HepG2 (cell line): ENCODE data around the gene PLEKHG7. TPM values are rescaled to one million over a fixed set of nuclear protein-coding genes. Genes with fewer than 3 reads are reported as not detected.

ENCODE experiments used
- ATAC-seq: fragments of 200-7000 bp; cut with Tn5 transposase; 3 replicates; pipeline ENCODE4 v1.9.1; 2020; ENCODE audit warnings: mild to moderate bottlenecking, moderate library complexity
- BruUV-seq: library from RNA; stranded (reverse); fragments of 400-500 nt; replicated peaks from 2 replicates; lab custom pipeline; 2021; lab: Mats Ljungman, UMichigan
- CTCF ChIA-PET: fragments of 300-600 bp; formaldehyde crosslinking; extraction: SDS; loops from one replicate; lab custom pipeline; 2021; ENCODE audit warnings: low total read pairs, inconsistent platforms, low intra/inter-chr PET ratio; lab: Yijun Ruan, JAX
- POLR2A ChIA-PET: fragments of 350-600 bp; sonication (Branson Sonifier 250); formaldehyde crosslinking; loops from one replicate; lab custom pipeline; 2020; ENCODE audit warnings: antibody characterized with exemption, inconsistent platforms; lab: Yijun Ruan, JAX
- DNase-seq: peaks from one replicate; pipeline ENCODE4 v3.0.0-alpha.2; 2015; ENCODE audit warnings: low spot score
- FAIRE-seq: peaks from 3 replicates; lab custom pipeline; 2011; peaks lifted over from hg19 to GRCh38; lab: Jason Lieb, UNC
- H2AFZ ChIP-seq: one replicate; pipeline ENCODE4 v1.6.1; 2011; ENCODE audit warnings: low read length, inconsistent platforms
- H3K27ac ChIP-seq: fragments of 300-600 bp; 3 replicates; pipeline ENCODE4 v1.8.0; 2011; ENCODE audit warnings: mixed run types, mild to moderate bottlenecking, mixed read lengths, low read length, inconsistent platforms; ENCODE audit not compliant: insufficient read depth; ENCODE audit errors: extremely low read length
- H3K27me3 ChIP-seq, 2 experiments: fragments of 200-600 bp in 1 of 2; 2 replicates in 1 of 2; 3 replicates in 1 of 2; pipeline versions ENCODE4 v1.6.0 to v1.8.0; 2011; ENCODE audit warnings: low read length in 2 of 2, mild to moderate bottlenecking in 2 of 2, moderate library complexity in 2 of 2, inconsistent platforms in 1 of 2; ENCODE audit not compliant: insufficient read depth in 2 of 2, control insufficient read depth in 1 of 2
- H3K36me3 ChIP-seq, 2 experiments: fragments of 200-600 bp in 1 of 2; replicated peaks in 1 of 2; 2 replicates in 1 of 2; 3 replicates in 1 of 2; pipeline versions ENCODE4 v1.5.1 to v1.8.0; 2011; ENCODE audit warnings: low read length in 2 of 2, inconsistent platforms in 1 of 2; ENCODE audit not compliant: insufficient read depth in 2 of 2, control insufficient read depth in 1 of 2
- H3K4me1 ChIP-seq: 2 replicates; pipeline ENCODE4 v1.5.1; 2012; ENCODE audit warnings: low read length, inconsistent platforms; ENCODE audit not compliant: insufficient read depth
- H3K4me2 ChIP-seq: 2 replicates; pipeline ENCODE4 v1.6.0; 2011; ENCODE audit warnings: low read depth, low read length, inconsistent platforms
- H3K4me3 ChIP-seq, 3 experiments: fragments of 200-600 bp in 1 of 3; sonication (generic), shearing (Covaris generic) in 1 of 3; replicated peaks in 1 of 3; 2 replicates each; pipeline ENCODE4 v1.5.1; 2011 to 2016; ENCODE audit warnings: low read length in 3 of 3, inconsistent platforms in 2 of 3, low read depth in 2 of 3, mild to moderate bottlenecking in 2 of 3, control low read depth in 1 of 3, mixed read lengths in 1 of 3; ENCODE audit not compliant: insufficient read depth in 1 of 3
- H3K79me2 ChIP-seq: one replicate; pipeline ENCODE4 v1.6.1; 2011; ENCODE audit warnings: low read length, inconsistent platforms; ENCODE audit not compliant: insufficient read depth
- H3K9ac ChIP-seq: 2 replicates; pipeline ENCODE4 v1.6.0; 2011; ENCODE audit warnings: mild to moderate bottlenecking, low read depth, low read length, inconsistent platforms; ENCODE audit not compliant: insufficient read depth
- H3K9me3 ChIP-seq: 2 replicates; pipeline ENCODE4 v1.5.1; 2012; ENCODE audit warnings: mild to moderate bottlenecking, low read length
- H4K20me1 ChIP-seq: 2 replicates; pipeline ENCODE4 v1.6.0; 2011; ENCODE audit warnings: inconsistent platforms, mild to moderate bottlenecking, low read length, moderate library complexity; ENCODE audit not compliant: insufficient read depth
- BRCA1 ChIP-seq: sonication (generic); formaldehyde crosslinking; IDR thresholded peaks from 2 replicates; pipeline ENCODE4 v1.4.0; 2020; ENCODE audit warnings: missing genetic modification reagents
- CCAR2 ChIP-seq: fragments of 200-400 bp; formaldehyde crosslinking; optimal IDR thresholded peaks from 2 replicates; pipeline ENCODE3; 2018; ENCODE audit warnings: low read depth, mild to moderate bottlenecking, low read length, moderate library complexity
- DNMT1 ChIP-seq: sonication (generic); formaldehyde crosslinking; IDR thresholded peaks from 2 replicates; pipeline ENCODE4 v1.5.1; 2020; ENCODE audit warnings: mild to moderate bottlenecking, missing genetic modification reagents
- FOXM1 ChIP-seq: sonication (generic); formaldehyde crosslinking; IDR thresholded peaks from 2 replicates; pipeline ENCODE4 v1.5.0; 2020; ENCODE audit warnings: missing genetic modification reagents
- MED8 ChIP-seq: sonication (generic); formaldehyde crosslinking; IDR thresholded peaks from 2 replicates; pipeline ENCODE4 v1.8.1; 2023; ENCODE audit warnings: mild to moderate bottlenecking, missing genetic modification reagents; ENCODE audit not compliant: insufficient replicate concordance
- ZNF557 ChIP-seq: sonication (generic); formaldehyde crosslinking; IDR thresholded peaks from 2 replicates; pipeline ENCODE4 v1.4.0; 2020; ENCODE audit warnings: missing genetic modification reagents
- ZNF558 ChIP-seq: sonication (generic); formaldehyde crosslinking; IDR thresholded peaks from 2 replicates; pipeline ENCODE4 v1.9.0; 2022; ENCODE audit warnings: mild to moderate bottlenecking, missing genetic modification reagents, borderline replicate concordance
- WGBS: methylation state at CpG from one replicate; pipeline ENCODE4 v1.1.6; 2017; ENCODE audit warnings: low lambda C conversion rate; 5-methylcytosine and 5-hydroxymethylcytosine counted together
- in situ Hi-C: cut with HindIII; loops from 2 replicates; pipeline ENCODE4 v1.10.0; 2017; ENCODE audit warnings: low pct_unique_long_range_greater_than_20kb; ENCODE audit not compliant: extremely low pct_ligation_motif_present
- intact Hi-C: fragments of 100-400 bp; cut with micrococcal nuclease; formaldehyde crosslinking; loops from one replicate; pipeline ENCODE4 v1.10.0; 2022; ENCODE audit not compliant: unreplicated experiment
- polyA plus RNA-seq, 8 experiments: library from polyadenylated mRNA; depleted of rRNA in 3 of 8; stranded (reverse) in 7 of 8; unstranded in 1 of 8; fragments of >200 nt; fragmentation: Illumina TruSeq in 4 of 8; extraction: Trizol in 4 of 8; gene quantifications; 2 replicates each; pipeline versions ENCODE4 v1.2.1 to v1.2.3, GENCODE V29; 2011 to 2016; ENCODE audit warnings: low read depth in 4 of 8, missing spikeins in 1 of 8, mixed read lengths in 1 of 8; ENCODE audit not compliant: insufficient read depth in 1 of 8
- total RNA-seq, 5 experiments: library from RNA; depleted of rRNA; stranded (reverse); fragments of >200 nt; fragmentation: Illumina TruSeq; extraction: Trizol; gene quantifications; 2 replicates each; pipeline ENCODE4 v1.2.3, GENCODE V29; 2016; ENCODE audit warnings: low read depth in 1 of 5
- TF ChIP-seq, protein P1 (sequence below): sonication (generic); formaldehyde crosslinking; IDR thresholded peaks from 2 replicates; pipeline ENCODE4 v1.5.0; 2020; ENCODE audit warnings: missing genetic modification reagents
- TF ChIP-seq, protein P2 (sequence below): sonication (generic); formaldehyde crosslinking; IDR thresholded peaks from 2 replicates; pipeline ENCODE4 v1.5.1; 2020; ENCODE audit warnings: missing genetic modification reagents, mild to moderate bottlenecking, borderline replicate concordance
- TF ChIP-seq, protein P3 (sequence below): sonication (generic); formaldehyde crosslinking; IDR thresholded peaks from one replicate; pipeline ENCODE4 v1.5.1; 2020; ENCODE audit warnings: mild to moderate bottlenecking, missing genetic modification reagents; ENCODE audit errors: not compliant biosample characterization
- TF ChIP-seq, protein P4 (sequence below): sonication (generic); formaldehyde crosslinking; IDR thresholded peaks from 2 replicates; pipeline ENCODE4 v1.5.0; 2020; ENCODE audit warnings: mild to moderate bottlenecking, missing genetic modification reagents

PLEKHG7 gene
- total and polyA plus RNA-seq, 2 of the 13 experiments (the other 11 are each of a cell fraction or from before 2014, with no cell fraction given), result not detected

DNA sequence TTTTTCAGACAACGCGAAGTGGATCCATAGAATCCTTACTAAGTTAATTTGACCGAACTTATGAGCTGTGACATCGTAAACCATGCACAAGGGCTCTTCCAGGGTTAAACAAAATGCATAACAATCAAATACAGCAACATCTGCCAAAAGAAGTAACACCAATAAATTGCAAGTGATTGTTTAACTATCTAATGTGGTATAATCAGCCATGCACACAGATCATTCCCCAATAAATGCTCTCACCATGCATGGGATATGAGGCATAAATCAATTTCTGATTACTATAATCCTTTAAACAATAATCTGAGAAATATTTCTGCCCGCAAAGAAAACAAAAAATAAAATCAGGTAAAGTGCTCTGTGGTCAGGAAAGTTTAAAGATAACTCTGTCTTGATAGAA is 7.7 kb upstream of the PLEKHG7 start (continued):
- TF ChIP-seq MED8 (CRISPR knock-in tag) (no peak), ZNF558 (CRISPR knock-in tag) (no peak), CCAR2 (no peak)
- TF ChIP-seq, protein P1, sequence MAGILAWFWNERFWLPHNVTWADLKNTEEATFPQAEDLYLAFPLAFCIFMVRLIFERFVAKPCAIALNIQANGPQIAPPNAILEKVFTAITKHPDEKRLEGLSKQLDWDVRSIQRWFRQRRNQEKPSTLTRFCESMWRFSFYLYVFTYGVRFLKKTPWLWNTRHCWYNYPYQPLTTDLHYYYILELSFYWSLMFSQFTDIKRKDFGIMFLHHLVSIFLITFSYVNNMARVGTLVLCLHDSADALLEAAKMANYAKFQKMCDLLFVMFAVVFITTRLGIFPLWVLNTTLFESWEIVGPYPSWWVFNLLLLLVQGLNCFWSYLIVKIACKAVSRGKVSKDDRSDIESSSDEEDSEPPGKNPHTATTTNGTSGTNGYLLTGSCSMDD (CRISPR knock-in tag), result no peak
- TF ChIP-seq, protein P2, sequence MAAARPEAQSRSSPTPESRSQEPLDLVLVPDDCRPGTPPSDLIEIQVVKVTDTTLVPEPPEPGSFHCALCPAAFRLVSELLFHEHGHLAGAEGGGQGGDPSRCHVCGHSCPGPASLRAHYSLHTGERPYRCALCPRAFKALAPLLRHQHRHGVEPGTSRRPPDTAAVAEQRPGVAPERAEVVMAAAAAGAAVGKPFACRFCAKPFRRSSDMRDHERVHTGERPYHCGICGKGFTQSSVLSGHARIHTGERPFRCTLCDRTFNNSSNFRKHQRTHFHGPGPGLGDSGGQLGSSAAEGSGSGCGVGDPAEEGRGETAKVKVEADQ, result no peak

DNA sequence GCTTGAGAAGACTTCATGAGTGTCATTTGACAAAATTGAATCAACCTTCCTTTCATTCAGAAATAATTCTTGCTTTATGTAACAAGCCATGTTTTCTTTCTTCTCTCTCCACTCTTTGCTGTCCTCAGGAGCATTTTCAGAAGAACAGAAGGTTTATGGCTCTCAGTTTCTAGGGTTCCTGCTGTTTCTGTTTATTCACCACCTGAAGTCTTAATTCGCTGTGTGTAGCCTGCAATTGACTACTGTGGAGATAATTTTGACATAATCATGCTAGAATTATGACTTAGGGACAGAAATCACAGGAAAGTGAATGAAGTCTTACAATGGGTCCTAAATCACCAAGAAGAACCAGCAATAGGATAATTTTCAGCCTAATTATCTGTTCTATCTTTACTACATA is 7.2 kb upstream of the PLEKHG7 start:
- WGBS, result 7% methylated on average over 1 of the region's 1 CpG
- FAIRE-seq, result no peak
- no peaks in the 10 kb centered on the region; the same call in 1 of the 2 replicates for H3K9me3 ChIP-seq
- H3K79me2 ChIP-seq, result no peaks in the 10 kb centered on the region
- no peak overlapping the region for H3K4me3 ChIP-seq
- intact Hi-C loops (no loop called here), in situ Hi-C loops (no loop called here)
- DNase-seq, result no peak
- CTCF ChIA-PET, result no interaction called here
- ATAC-seq, result no peak
- no peak overlapping the region for H3K27ac ChIP-seq
- H2AFZ ChIP-seq, result no peak overlapping the region
- BruUV-seq, result no TSS peak
- H4K20me1 ChIP-seq, result no peaks in the 10 kb centered on the region
- H3K36me3 ChIP-seq, result no peaks in the 10 kb centered on the region
- no peaks in the 10 kb centered on the region for H3K27me3 ChIP-seq
- H3K4me2 ChIP-seq, result no peak overlapping the region
- no peaks in the 10 kb centered on the region for H3K4me1 ChIP-seq
- no peak overlapping the region for H3K9ac ChIP-seq
- POLR2A ChIA-PET, result no interaction called here
- TF ChIP-seq FOXM1 (CRISPR knock-in tag) (no peak), DNMT1 (CRISPR knock-in tag) (no peak), ZNF557 (CRISPR knock-in tag) (no peak), BRCA1 (CRISPR knock-in tag) (no peak)
- TF ChIP-seq, protein P3, sequence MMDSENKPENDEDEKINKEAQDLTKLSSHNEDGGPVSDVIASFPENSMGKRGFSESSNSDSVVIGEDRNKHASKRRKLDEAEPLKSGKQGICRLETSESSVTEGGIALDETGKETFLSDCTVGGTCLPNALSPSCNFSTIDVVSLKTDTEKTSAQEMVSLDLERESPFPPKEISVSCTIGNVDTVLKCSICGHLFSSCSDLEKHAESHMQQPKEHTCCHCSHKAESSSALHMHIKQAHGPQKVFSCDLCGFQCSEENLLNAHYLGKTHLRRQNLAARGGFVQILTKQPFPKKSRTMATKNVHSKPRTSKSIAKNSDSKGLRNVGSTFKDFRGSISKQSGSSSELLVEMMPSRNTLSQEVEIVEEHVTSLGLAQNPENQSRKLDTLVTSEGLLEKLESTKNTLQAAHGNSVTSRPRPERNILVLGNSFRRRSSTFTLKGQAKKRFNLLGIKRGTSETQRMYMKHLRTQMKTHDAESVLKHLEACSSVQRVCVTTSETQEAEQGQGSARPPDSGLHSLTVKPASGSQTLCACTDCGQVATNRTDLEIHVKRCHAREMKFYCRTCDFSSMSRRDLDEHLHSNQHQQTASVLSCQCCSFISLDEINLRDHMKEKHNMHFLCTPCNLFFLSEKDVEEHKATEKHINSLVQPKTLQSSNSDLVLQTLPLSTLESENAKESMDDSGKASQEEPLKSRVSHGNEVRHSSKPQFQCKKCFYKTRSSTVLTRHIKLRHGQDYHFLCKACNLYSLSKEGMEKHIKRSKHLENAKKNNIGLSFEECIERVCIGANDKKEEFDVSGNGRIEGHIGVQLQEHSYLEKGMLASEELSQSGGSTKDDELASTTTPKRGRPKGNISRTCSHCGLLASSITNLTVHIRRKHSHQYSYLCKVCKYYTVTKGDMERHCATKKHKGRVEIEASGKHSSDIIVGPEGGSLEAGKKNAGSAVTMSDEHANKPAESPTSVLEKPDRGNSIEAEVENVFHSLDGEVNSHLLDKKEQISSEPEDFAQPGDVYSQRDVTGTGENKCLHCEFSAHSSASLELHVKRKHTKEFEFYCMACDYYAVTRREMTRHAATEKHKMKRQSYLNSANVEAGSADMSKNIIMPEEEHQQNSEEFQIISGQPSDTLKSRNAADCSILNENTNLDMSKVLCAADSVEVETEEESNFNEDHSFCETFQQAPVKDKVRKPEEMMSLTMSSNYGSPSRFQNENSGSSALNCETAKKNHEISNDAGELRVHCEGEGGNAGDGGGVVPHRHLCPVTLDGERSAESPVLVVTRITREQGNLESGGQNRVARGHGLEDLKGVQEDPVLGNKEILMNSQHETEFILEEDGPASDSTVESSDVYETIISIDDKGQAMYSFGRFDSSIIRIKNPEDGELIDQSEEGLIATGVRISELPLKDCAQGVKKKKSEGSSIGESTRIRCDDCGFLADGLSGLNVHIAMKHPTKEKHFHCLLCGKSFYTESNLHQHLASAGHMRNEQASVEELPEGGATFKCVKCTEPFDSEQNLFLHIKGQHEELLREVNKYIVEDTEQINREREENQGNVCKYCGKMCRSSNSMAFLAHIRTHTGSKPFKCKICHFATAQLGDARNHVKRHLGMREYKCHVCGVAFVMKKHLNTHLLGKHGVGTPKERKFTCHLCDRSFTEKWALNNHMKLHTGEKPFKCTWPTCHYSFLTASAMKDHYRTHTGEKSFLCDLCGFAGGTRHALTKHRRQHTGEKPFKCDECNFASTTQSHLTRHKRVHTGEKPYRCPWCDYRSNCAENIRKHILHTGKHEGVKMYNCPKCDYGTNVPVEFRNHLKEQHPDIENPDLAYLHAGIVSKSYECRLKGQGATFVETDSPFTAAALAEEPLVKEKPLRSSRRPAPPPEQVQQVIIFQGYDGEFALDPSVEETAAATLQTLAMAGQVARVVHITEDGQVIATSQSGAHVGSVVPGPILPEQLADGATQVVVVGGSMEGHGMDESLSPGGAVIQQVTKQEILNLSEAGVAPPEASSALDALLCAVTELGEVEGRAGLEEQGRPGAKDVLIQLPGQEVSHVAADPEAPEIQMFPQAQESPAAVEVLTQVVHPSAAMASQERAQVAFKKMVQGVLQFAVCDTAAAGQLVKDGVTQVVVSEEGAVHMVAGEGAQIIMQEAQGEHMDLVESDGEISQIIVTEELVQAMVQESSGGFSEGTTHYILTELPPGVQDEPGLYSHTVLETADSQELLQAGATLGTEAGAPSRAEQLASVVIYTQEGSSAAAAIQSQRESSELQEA (CRISPR knock-in tag), result no peak
- TF ChIP-seq, protein P4, sequence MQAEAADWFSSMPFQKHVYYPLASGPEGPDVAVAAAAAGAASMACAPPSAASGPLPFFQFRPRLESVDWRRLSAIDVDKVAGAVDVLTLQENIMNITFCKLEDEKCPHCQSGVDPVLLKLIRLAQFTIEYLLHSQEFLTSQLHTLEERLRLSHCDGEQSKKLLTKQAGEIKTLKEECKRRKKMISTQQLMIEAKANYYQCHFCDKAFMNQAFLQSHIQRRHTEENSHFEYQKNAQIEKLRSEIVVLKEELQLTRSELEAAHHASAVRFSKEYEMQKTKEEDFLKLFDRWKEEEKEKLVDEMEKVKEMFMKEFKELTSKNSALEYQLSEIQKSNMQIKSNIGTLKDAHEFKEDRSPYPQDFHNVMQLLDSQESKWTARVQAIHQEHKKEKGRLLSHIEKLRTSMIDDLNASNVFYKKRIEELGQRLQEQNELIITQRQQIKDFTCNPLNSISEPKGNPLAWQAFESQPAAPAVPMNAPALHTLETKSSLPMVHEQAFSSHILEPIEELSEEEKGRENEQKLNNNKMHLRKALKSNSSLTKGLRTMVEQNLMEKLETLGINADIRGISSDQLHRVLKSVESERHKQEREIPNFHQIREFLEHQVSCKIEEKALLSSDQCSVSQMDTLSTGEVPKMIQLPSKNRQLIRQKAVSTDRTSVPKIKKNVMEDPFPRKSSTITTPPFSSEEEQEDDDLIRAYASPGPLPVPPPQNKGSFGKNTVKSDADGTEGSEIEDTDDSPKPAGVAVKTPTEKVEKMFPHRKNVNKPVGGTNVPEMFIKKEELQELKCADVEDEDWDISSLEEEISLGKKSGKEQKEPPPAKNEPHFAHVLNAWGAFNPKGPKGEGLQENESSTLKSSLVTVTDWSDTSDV, result no peak
